Prostate gland (tissue), 2 donors: ENCODE measurements around the gene CRYL1. TPM values are rescaled to one million over a fixed set of nuclear protein-coding genes. Genes with fewer than 3 reads are reported as not detected.

Source experiments
- DNase-seq: peaks from one replicate; pipeline ENCODE4 v3.0.0-alpha.2; 2019; ENCODE audit warnings: low spot score
- H3K27ac ChIP-seq, 2 donors: fragments of 200-600 bp; sonication (generic); 2 replicates each; pipeline ENCODE4 v1.5.1; 2017 to 2019
- H3K27me3 ChIP-seq: fragments of 200-600 bp; sonication (generic); replicated peaks from 2 replicates; pipeline ENCODE4 v1.5.1; 2019; ENCODE audit not compliant: insufficient read depth
- H3K36me3 ChIP-seq, 2 donors: fragments of 200-600 bp; sonication (generic); 1 replicate in 1 of 2; 2 replicates in 1 of 2; pipeline versions ENCODE4 v1.5.1 to v1.8.1; 2017 to 2019
- H3K4me1 ChIP-seq: fragments of 200-600 bp; sonication (generic); replicated peaks from 2 replicates; pipeline ENCODE4 v1.5.1; 2019
- H3K4me3 ChIP-seq, 2 donors: fragments of 200-600 bp; sonication (generic); 2 replicates each; pipeline ENCODE4 v1.5.1; 2017 to 2019
- H3K9me3 ChIP-seq: fragments of 200-600 bp; sonication (generic); 2 replicates; pipeline ENCODE4 v1.5.1; 2017
- POLR2A ChIP-seq: fragments of 450-650 bp; IDR thresholded peaks from one replicate; pipeline ENCODE4 v1.6.1; 2016; ENCODE audit warnings: antibody characterized with exemption, mild to moderate bottlenecking
- POLR2AphosphoS5 ChIP-seq: sonication (generic); formaldehyde crosslinking; IDR thresholded peaks from one replicate; pipeline ENCODE4 v1.6.1; 2017; ENCODE audit warnings: antibody characterized with exemption
- WGBS: methylation state at CpG from one replicate; pipeline ENCODE4 v1.1.5; 2018; 5-methylcytosine and 5-hydroxymethylcytosine counted together
- intact Hi-C: fragments of 100-400 bp; cut with DNase I; formaldehyde crosslinking; loops from one replicate; pipeline ENCODE4 v1.14.2; 2022
- total RNA-seq, 2 donors: library from RNA; depleted of rRNA; stranded (reverse); fragments of >200 nt; gene quantifications; one replicate each; pipeline ENCODE4 v1.1.0, GENCODE V29; 2016
- TF ChIP-seq, protein P1 (sequence below), 4 experiments: fragments of 200-600 bp in 2 of 4; fragments of 450-650 bp in 2 of 4; sonication (generic) in 2 of 4; IDR thresholded peaks; 1 replicate in 3 of 4; 2 replicates in 1 of 4; pipeline ENCODE4 v1.5.1; 2016 to 2019; ENCODE audit warnings: antibody characterized with exemption in 4 of 4, mild to moderate bottlenecking in 2 of 4, moderate library complexity in 2 of 4

The CRYL1 gene
- total RNA-seq, 2 donors from 2014 or later, result 35.3 to 75.5 TPM

DNA sequence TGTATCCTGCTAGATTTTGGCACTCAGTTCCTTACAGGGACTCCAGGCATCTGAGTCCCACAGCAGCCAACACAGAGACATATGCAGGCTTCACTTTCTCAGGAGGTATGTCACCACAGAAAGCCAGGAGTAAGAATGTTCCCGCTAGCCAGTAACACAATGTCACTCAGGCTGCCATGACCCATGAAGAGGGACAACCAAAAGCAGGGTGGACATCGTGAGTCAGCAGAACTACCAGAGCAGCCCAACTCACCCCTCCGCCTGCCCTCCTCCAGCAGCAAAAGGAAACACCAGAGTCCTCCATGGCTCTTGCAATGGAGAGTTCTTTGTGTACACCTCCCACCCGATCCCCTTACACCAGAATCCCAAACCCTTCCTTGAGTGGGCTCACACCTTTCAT, 95.4 kb downstream of the CRYL1 start:
- intact Hi-C loops, result no loop called here
- no peak for DNase-seq
- WGBS, result 100% methylated on average over 4 of the region's 4 CpGs
- no peak overlapping the region for H3K4me3 ChIP-seq
- TF ChIP-seq, protein P1, sequence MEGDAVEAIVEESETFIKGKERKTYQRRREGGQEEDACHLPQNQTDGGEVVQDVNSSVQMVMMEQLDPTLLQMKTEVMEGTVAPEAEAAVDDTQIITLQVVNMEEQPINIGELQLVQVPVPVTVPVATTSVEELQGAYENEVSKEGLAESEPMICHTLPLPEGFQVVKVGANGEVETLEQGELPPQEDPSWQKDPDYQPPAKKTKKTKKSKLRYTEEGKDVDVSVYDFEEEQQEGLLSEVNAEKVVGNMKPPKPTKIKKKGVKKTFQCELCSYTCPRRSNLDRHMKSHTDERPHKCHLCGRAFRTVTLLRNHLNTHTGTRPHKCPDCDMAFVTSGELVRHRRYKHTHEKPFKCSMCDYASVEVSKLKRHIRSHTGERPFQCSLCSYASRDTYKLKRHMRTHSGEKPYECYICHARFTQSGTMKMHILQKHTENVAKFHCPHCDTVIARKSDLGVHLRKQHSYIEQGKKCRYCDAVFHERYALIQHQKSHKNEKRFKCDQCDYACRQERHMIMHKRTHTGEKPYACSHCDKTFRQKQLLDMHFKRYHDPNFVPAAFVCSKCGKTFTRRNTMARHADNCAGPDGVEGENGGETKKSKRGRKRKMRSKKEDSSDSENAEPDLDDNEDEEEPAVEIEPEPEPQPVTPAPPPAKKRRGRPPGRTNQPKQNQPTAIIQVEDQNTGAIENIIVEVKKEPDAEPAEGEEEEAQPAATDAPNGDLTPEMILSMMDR (IDR thresholded peaks at IDR 0.05), result no peak
- TF ChIP-seq POLR2A (no peak), POLR2AphosphoS5 (no peak)
- no peaks in the 10 kb centered on the region for H3K9me3 ChIP-seq
- H3K27ac ChIP-seq, result no peak overlapping the region
- no peaks in the 10 kb centered on the region for H3K27me3 ChIP-seq
- no peaks in the 10 kb centered on the region for H3K4me1 ChIP-seq
- no peaks in the 10 kb centered on the region for H3K36me3 ChIP-seq

DNA sequence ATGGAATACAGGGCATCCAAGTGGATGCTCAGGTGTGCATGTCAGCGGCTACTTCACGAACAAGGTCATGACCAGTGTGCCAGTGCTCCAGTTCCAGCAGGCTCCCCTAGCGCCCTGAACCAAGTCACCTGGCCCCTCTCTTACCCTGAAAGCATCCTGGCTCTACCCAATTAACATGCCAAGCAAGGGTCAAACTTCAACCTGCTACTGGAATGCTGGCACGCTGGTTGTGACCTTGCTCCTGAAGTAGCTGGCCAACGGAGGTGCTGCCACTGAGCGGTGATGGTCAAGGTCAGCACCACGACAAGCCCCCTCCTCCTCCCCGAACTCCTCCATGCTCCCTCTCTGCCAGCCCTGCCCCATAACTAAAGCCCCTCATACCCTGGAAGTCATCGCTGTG, 96.0 kb downstream of the CRYL1 start:
- Histone ChIP-seq H3K4me3 (no peak overlapping the region), H3K27ac (no peak overlapping the region), H3K4me1 (no peaks in the 10 kb centered on the region), H3K27me3 (no peaks in the 10 kb centered on the region), H3K9me3 (no peaks in the 10 kb centered on the region), H3K36me3 (no peaks in the 10 kb centered on the region)
- 95% methylated on average over 9 of the region's 9 CpGs for WGBS
- no peak for TF ChIP-seq POLR2AphosphoS5
- TF ChIP-seq, protein P1 (IDR thresholded peaks at IDR 0.05), result no peak
- no peak for TF ChIP-seq POLR2A
- intact Hi-C loops, result no loop called here
- no peak for DNase-seq

DNA sequence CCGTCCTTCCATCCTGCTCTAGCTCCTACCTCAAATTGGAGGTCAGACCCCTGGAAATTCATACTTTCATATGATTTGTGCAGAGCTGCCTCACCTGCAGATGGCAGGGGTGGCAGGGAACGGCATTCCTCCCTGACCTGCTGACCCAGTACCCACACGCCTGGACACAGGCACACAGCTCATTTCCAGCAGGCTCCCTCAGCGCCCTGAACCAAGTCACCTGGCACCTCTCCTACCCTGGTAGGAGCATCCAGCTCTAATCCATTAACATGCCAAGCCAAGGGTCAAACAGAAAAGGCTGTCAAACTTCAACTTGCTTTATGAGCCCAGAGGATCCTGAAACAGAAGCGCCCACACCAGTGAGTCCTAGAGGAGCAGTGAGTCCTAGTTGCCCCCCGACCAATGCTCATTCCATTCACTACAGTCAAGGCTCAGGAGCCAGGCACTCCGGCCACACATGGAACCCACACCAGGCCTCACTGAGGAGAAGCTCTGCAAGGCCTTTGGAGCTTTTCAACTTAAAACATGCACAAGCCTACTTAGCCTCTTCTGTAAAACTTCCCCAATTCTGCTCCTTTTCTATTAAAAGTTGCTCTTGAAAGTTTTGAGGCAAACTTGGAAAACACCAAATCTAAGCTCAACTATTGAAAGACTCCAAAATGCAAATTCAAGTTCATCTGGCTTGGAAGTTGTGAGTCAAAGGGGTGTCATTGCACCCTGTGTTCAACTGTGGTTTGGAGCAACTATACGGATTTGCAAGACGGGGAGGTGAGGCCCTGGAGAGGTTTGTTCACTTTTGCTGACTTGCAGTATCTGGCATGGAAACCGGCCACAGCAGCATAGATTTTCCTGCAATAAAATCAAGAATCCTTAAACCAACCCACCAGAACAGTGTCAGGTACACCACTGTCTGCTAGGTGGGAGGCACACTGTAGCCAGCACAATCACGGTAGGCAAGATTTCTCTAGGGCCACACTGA, 96.7 kb downstream of the CRYL1 start:
- intact Hi-C loops, result no loop called here
- 95% methylated on average over 11 of the region's 11 CpGs for WGBS
- TF ChIP-seq, protein P1 (IDR thresholded peaks at IDR 0.05), result no peak
- no peak for TF ChIP-seq POLR2A
- TF ChIP-seq POLR2AphosphoS5, result no peak
- no peaks in the 10 kb centered on the region for H3K36me3 ChIP-seq
- no peaks in the 10 kb centered on the region for H3K27me3 ChIP-seq
- no peaks in the 10 kb centered on the region for H3K4me1 ChIP-seq
- no peak overlapping the region for H3K27ac ChIP-seq
- no peak for DNase-seq
- no peaks in the 10 kb centered on the region for H3K9me3 ChIP-seq
- H3K4me3 ChIP-seq, result no peak overlapping the region

DNA sequence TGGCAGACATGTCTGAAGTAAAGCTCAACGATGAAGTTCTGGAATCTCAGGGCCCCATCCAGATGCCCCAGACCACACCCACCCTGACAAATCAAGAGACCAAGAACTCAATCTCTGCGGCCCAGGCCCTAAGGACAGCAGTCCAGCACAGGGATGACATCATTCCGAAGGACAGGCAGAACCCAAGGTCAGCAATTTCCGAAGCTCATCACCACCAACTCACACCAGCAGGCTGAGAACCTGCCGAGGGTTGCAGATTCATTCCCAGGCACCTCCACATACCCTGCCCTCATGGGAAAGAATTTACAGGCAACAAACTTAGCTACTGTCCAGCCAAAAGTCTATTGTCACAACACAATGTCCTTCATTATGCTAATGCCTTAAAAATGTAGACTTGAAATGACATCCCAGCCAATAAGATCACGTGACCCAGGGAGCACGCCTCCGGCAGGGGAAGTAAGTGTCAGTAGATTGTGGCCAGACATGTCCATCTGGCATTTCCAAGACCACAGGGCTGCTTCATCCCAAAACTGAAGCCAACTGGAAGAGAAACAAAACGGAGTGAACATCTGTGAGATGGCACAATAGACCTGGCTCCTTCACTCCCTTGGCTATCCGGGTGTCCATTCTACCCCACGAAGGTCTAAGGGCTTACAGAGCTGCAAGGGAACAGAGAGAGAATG, 98.8 kb downstream of the CRYL1 start:
- H3K4me1 ChIP-seq, result no peaks in the 10 kb centered on the region
- H3K27me3 ChIP-seq, result no peaks in the 10 kb centered on the region
- H3K4me3 ChIP-seq, result no peak overlapping the region
- TF ChIP-seq, protein P1 (IDR thresholded peaks at IDR 0.05), result no peak
- intact Hi-C loops, result no loop called here
- H3K9me3 ChIP-seq, result no peaks in the 10 kb centered on the region
- no peak overlapping the region for H3K27ac ChIP-seq
- DNase-seq, result no peak
- 75% methylated on average over 11 of the region's 11 CpGs for WGBS
- H3K36me3 ChIP-seq, result no peaks in the 10 kb centered on the region
